Psoas muscle (tissue), 8 donors: ENCODE results near the gene PWWP3B. TPM values are rescaled to one million over a fixed set of nuclear protein-coding genes. Genes with fewer than 3 reads are reported as not detected.

Source experiments
- ATAC-seq, 4 donors: fragments of 200-7000 bp; cut with Tn5 transposase; one replicate each; pipeline ENCODE4 v1.9.1; 2020; ENCODE audit warnings: moderate library complexity in 3 of 4, mild to moderate bottlenecking in 2 of 4
- DNase-seq, 2 donors: peaks; one replicate each; pipeline ENCODE4 v3.0.0-alpha.2; 2020
- H3K27ac ChIP-seq: fragments of 200-600 bp; one replicate; pipeline ENCODE4 v1.8.0; 2022
- H3K27me3 ChIP-seq, 3 donors: fragments of 200-600 bp in 1 of 3; one replicate each; pipeline versions ENCODE4 v1.6.1 to v1.8.0; 2013 to 2022; ENCODE audit warnings: low read length in 2 of 3, mild to moderate bottlenecking in 2 of 3, moderate library complexity in 1 of 3; ENCODE audit not compliant: insufficient read depth in 3 of 3
- H3K36me3 ChIP-seq, 2 donors: fragments of 200-600 bp in 1 of 2; one replicate each; pipeline versions ENCODE4 v1.6.1 to v1.8.0; 2013 to 2022; ENCODE audit warnings: low read depth in 1 of 2, mild to moderate bottlenecking in 1 of 2, moderate library complexity in 1 of 2; ENCODE audit not compliant: insufficient read depth in 1 of 2
- H3K4me1 ChIP-seq: fragments of 200-600 bp; one replicate; pipeline ENCODE4 v1.8.0; 2022
- H3K4me3 ChIP-seq: fragments of 200-600 bp; one replicate; pipeline ENCODE4 v1.8.0; 2022; ENCODE audit warnings: mild to moderate bottlenecking
- H3K9me3 ChIP-seq: fragments of 200-600 bp; one replicate; pipeline ENCODE4 v1.8.0; 2022
- WGBS, 3 donors: extraction: QIAGEN DNeasy Blood & Tissue Kit; methylation state at CpG; one replicate each; pipeline versions ENCODE4 v1.1.6 to v1.1.7; 2013; 5-methylcytosine and 5-hydroxymethylcytosine counted together
- intact Hi-C, 2 donors: fragments of 100-400 bp; cut with DNase I; formaldehyde crosslinking; loops; one replicate each; pipeline versions ENCODE4 v1.11.0 to v1.14.2; 2022
- polyA plus RNA-seq, 3 donors: library from polyadenylated mRNA; stranded (reverse); fragments of 200-250 nt; gene quantifications; one replicate each; pipeline ENCODE4 v1.2.3, GENCODE V29; 2013
- total RNA-seq, 4 donors: library from RNA; stranded (reverse); fragmentation: NEBNext Ultra II Directional in 2 of 4; extraction: Animal tissue kit (Norgen Biotek cat#: 25700) in 2 of 4; gene quantifications; one replicate each; pipeline versions ENCODE4 v1.2.1 to v1.2.4, GENCODE V29; 2021 to 2023
- TF ChIP-seq, protein P1 (sequence below): fragments of 200-600 bp; IDR thresholded peaks from one replicate; pipeline ENCODE4 v1.8.0; 2022; ENCODE audit warnings: antibody characterized with exemption
- donor health status: healthy with polysubstance abuse.
- donor health status: DM: no; HTN: no; CAD: no; lungs with moderate emphysema.
- donor health status: Bipolar disorder and iron deficiency.
- donor health status: healthy.
- donor health status: DM: yes; HTN: yes; CAD: no.
- donor health status: DM: no; HTN: no; CAD: no.
- donor health status: DM: no; HTN: no; CAD: no.
- donor health status: DM: yes; HTN: yes; CAD: no.

PWWP3B gene
- total and polyA plus RNA-seq, 7 donors: 0.39 to 15.2 (median 4.3) TPM

DNA sequence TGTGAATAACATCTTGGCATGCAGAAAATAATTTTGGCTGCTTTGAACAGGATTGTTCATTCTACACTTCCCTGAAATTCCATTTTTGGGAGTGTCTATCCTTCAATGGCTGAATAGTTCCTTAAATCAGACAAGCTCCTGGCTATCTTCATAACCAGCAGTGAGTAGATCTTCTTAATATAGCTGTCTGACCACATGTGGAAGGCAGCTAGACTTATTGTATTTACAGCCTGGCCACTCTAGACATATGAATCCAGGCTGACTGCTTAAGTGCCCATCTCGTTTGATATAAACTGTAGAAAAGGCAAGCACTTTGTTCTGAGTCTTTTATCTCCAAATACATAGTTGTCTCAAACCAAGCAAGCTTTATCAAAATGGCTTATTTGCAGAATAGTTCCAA is 40.0 kb downstream of the PWWP3B start:
- intact Hi-C loops: no loop called here
- Histone ChIP-seq H3K27ac (no peak overlapping the region), H3K4me1 (peaks cover 4% of the 10 kb centered on the region), H3K9me3 (no peaks in the 10 kb centered on the region), H3K36me3 (peaks cover 0 to 3% of the 10 kb centered on the region in 2 donors), H3K4me3 (no peak overlapping the region), H3K27me3 (peaks cover 0 to 4% (median 0%) of the 10 kb centered on the region in 3 donors)
- DNase-seq (no peak), ATAC-seq (peak; percentile 79 to 97 (median 88))
- WGBS, 3 donors: 20 to 44% (median 33%) methylated on average over 1 of the region's 1 CpG
- TF ChIP-seq, protein P1, sequence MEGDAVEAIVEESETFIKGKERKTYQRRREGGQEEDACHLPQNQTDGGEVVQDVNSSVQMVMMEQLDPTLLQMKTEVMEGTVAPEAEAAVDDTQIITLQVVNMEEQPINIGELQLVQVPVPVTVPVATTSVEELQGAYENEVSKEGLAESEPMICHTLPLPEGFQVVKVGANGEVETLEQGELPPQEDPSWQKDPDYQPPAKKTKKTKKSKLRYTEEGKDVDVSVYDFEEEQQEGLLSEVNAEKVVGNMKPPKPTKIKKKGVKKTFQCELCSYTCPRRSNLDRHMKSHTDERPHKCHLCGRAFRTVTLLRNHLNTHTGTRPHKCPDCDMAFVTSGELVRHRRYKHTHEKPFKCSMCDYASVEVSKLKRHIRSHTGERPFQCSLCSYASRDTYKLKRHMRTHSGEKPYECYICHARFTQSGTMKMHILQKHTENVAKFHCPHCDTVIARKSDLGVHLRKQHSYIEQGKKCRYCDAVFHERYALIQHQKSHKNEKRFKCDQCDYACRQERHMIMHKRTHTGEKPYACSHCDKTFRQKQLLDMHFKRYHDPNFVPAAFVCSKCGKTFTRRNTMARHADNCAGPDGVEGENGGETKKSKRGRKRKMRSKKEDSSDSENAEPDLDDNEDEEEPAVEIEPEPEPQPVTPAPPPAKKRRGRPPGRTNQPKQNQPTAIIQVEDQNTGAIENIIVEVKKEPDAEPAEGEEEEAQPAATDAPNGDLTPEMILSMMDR: no peak

Other genes starting within 250 kb of the PWWP3B start
- not detected for gene SERPINA7, start 129.6 kb upstream of the PWWP3B start, total RNA-seq
- not detected for gene SERPINA7, start 129.6 kb upstream of the PWWP3B start, polyA plus RNA-seq